BE2C (cell line): ENCODE measurements around the gene VRK1.
"Not testable (repeated sequence)": the region's sequence is repeated elsewhere in the genome, so short reads cannot be mapped to it uniquely, and the experiment has no call there.

Source experiments
- DNase-seq: peaks from one replicate; pipeline ENCODE4 v3.0.0-alpha.2; 2020
- H3K27me3 ChIP-seq: fragments of 250-450 bp; sonication (Bioruptor Pico); 2 replicates; pipeline ENCODE4 v1.5.1; 2020; ENCODE audit warnings: mild to moderate bottlenecking
- H3K36me3 ChIP-seq: fragments of 250-450 bp; sonication (Bioruptor Pico); 2 replicates; pipeline ENCODE4 v1.5.1; 2020; ENCODE audit warnings: mild to moderate bottlenecking
- H3K4me1 ChIP-seq: fragments of 250-450 bp; sonication (Bioruptor Pico); 2 replicates; pipeline ENCODE4 v1.5.1; 2020
- H3K4me3 ChIP-seq: 2 replicates; pipeline ENCODE4 v1.5.1; 2011; ENCODE audit warnings: low read depth, low read length
- H3K9me3 ChIP-seq: fragments of 250-450 bp; sonication (Bioruptor Pico); 2 replicates; pipeline ENCODE4 v1.5.1; 2020
- CTCF ChIP-seq: IDR thresholded peaks from 2 replicates; pipeline ENCODE4 v1.5.1; 2012; ENCODE audit warnings: mild to moderate bottlenecking, low read depth, low read length

Gene VRK1

GRCh38 chr14:96762650-96763049, 34.5 kb upstream of the VRK1 start:
- DNase-seq = peak; percentile 42
- peak overlapping the region; percentile 47 for H3K4me3 ChIP-seq
- no peak for TF ChIP-seq CTCF

GRCh38 chr14:96764012-96764411, 33.2 kb upstream of the VRK1 start:
- no peak for TF ChIP-seq CTCF
- no peak overlapping the region for H3K4me3 ChIP-seq

More at GRCh38 chr14:96762650-96763049, 34.5 kb upstream of the VRK1 start:
- Histone ChIP-seq H3K36me3 (no peaks in the 10 kb centered on the region), H3K4me1 (no peaks in the 10 kb centered on the region), H3K9me3 (no peaks in the 10 kb centered on the region; the same call in 1 of the 2 replicates), H3K27me3 (peaks cover 6% of the 10 kb centered on the region; the same call in 1 of the 2 replicates)

GRCh38 chr14:96765205-96765604, 32.0 kb upstream of the VRK1 start:
- H3K27me3 ChIP-seq, H3K36me3 ChIP-seq, DNase-seq, H3K4me1 ChIP-seq, H3K9me3 ChIP-seq, H3K4me3 ChIP-seq: not testable (repeated sequence)

More at GRCh38 chr14:96764012-96764411, 33.2 kb upstream of the VRK1 start:
- H3K9me3 ChIP-seq = no peaks in the 10 kb centered on the region; the same call in 1 of the 2 replicates
- H3K4me1 ChIP-seq = no peaks in the 10 kb centered on the region
- H3K27me3 ChIP-seq = peaks cover 7% of the 10 kb centered on the region; the same call in 1 of the 2 replicates
- DNase-seq = no peak
- H3K36me3 ChIP-seq = no peaks in the 10 kb centered on the region

GRCh38 chr14:96772929-96773328, 24.3 kb upstream of the VRK1 start:
- no peak for TF ChIP-seq CTCF
- no peak for DNase-seq
- no peaks in the 10 kb centered on the region for H3K36me3 ChIP-seq
- no peaks in the 10 kb centered on the region for H3K4me1 ChIP-seq
- no peaks in the 10 kb centered on the region; the same call in 1 of the 2 replicates for H3K27me3 ChIP-seq
- no peaks in the 10 kb centered on the region for H3K9me3 ChIP-seq
- no peak overlapping the region for H3K4me3 ChIP-seq

GRCh38 chr14:96776791-96777190, 20.4 kb upstream of the VRK1 start:
- no peaks in the 10 kb centered on the region for H3K9me3 ChIP-seq
- no peaks in the 10 kb centered on the region for H3K4me1 ChIP-seq
- no peaks in the 10 kb centered on the region for H3K36me3 ChIP-seq
- no peak overlapping the region for H3K4me3 ChIP-seq
- H3K27me3 ChIP-seq = no peaks in the 10 kb centered on the region
- no peak for DNase-seq
- TF ChIP-seq CTCF = no peak

- no peaks in the 10 kb centered on the region for H3K9me3 ChIP-seq
- no peaks in the 10 kb centered on the region for H3K36me3 ChIP-seq
- TF ChIP-seq CTCF = no peak
- no peaks in the 10 kb centered on the region for H3K27me3 ChIP-seq
- no peak overlapping the region for H3K4me3 ChIP-seq
- no peak for DNase-seq
- H3K4me1 ChIP-seq = no peaks in the 10 kb centered on the region
These were observed 16.7 kb upstream of the VRK1 start for GRCh38 chr14:96780500-96780899.

GRCh38 chr14:96781371-96781770, 15.8 kb upstream of the VRK1 start:
- TF ChIP-seq CTCF = no peak
- H3K36me3 ChIP-seq = no peaks in the 10 kb centered on the region
- H3K9me3 ChIP-seq = no peaks in the 10 kb centered on the region
- no peak overlapping the region for H3K4me3 ChIP-seq
- no peaks in the 10 kb centered on the region for H3K27me3 ChIP-seq
- DNase-seq = no peak
- no peaks in the 10 kb centered on the region for H3K4me1 ChIP-seq
